Activated CD8-positive, alpha-beta memory T cell treated with anti-CD3 and anti-CD28 coated beads for 36 hours (primary cell): ENCODE results near the gene DNM3. TPM values are rescaled to one million over a fixed set of nuclear protein-coding genes. Genes with fewer than 3 reads are reported as not detected.
"Not testable (repeated sequence)": the region's sequence is repeated elsewhere in the genome, so short reads cannot be mapped to it uniquely, and the experiment has no call there.

Experiments used
- CTCF ChIA-PET: fragments of 350-600 bp; sonication (Branson Sonifier 250); formaldehyde crosslinking; loops from one replicate; lab custom pipeline; 2021; ENCODE audit warnings: antibody characterized with exemption; lab: Charles Lee
- POLR2A ChIA-PET: fragments of 350-600 bp; sonication (Branson Sonifier 250); formaldehyde crosslinking; loops from one replicate; lab custom pipeline; 2021; ENCODE audit warnings: antibody characterized with exemption; lab: Charles Lee
- total RNA-seq, 2 experiments: library from RNA; stranded (reverse); gene quantifications; one replicate each; pipeline ENCODE4 v1.2.3, GENCODE V29; 2021

The DNM3 gene
- total RNA-seq, 2 experiments from 2014 or later, result 0.57 to 0.78 TPM

DNA sequence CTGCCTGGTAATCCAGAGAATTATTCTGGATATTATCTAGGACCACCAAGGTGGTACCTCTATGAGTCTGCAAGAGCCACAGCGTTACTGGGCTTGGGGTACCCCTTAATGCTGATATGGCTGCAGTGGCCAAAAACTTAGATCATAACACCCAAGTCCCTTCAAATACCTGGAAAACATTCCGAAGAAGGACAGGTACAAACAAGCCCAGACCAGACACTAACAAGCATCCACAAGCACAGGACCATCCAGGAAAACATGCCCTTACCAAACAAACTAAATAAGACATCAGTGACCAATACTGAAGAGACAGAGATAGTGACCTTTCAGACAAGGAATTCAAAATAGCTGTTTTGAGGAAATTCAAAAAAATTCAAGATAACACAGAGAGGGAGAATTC, 582.0 kb downstream of the DNM3 start:
- CTCF ChIA-PET, result no interaction called here

DNA sequence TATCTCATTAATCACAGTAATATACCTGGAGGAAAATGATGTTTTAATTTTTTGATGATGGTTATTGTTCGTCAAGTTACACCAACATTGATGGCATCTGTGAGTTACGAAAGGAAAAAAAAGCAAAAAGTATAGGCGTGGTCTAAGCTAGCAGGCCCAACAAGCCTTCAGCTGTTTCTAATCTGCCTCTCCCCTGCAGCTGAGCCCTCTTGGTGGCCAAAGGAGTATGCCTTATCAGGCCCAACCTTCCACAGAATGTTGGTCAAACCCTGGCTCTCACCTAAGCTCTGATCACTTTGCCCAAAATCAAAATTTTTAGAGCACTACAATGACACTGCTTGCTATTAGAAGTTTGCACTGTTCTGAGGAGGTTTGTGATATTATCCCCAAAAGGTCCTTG, 584.0 kb downstream of the DNM3 start:
- ChIA-PET CTCF (no interaction called here), POLR2A (no interaction called here)

More for the DNA sequence above, 582.0 kb downstream of the DNM3 start:
- POLR2A ChIA-PET, result no interaction called here

DNA sequence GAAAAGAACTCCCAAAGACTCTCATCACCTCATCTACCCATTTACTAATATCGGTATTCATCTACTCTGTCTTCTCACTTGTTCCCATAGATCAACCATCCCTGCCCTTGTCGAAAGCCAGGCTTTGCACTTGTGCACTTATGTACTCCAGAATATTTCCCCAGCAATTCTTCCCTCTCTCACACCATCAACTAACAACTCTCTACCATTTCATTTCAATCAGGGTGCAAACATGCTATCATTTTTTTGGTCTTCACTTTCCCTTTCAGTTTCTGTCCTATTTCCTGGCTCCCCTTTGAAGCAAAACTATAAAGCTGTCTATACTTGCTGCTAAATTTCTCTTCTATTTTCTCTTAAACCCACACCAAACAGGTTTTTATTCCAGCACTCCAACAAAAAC, 585.9 kb downstream of the DNM3 start:
- ChIA-PET CTCF (interaction anchor here (1.4 to 1.9 kb wide), 2 partner anchors 10 to 424 kb away, joined by 3 to 4 read pairs; no protein-coding TSS in a partner anchor), POLR2A (no interaction called here)

DNA sequence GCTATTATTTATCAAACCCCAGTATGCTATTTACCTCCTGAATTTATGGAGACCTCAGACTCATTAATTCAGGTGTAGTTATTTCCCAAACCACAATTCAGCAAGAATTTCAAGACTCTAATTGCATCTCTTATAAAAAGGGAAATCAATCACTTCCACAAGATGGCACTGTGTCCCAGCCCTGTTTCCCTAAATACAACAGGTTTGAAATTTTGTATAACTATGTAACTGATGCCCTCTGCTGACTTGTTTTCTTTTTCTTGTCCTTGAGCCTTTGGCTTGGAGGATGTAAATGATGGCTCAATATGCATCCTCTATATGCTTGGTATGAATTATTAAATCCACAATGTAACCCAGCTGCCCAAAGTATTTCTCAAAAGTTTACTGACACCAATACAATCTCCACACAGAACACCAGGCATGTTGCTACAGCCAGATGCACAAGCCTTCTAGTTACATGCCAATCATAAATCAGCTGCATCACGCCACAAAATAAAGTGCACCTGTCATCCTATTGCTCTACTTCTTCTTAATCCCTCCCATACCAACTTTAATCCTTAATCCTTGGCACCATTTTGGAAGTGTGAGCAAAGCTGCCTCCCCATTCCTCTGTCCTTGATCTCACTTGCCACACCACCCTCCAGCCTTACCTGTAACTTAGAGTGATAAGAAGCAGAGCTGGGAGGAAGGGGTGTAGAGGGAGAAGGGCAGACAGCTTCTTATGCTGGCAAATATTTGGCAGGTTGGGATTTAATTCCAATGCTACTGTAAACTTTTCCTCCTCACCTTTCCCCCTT, 588.2 kb downstream of the DNM3 start:
- CTCF ChIA-PET, result interaction anchor here (0.6 to 1.3 kb wide), 6 partner anchors 13 to 427 kb away, joined by 3 to 4 read pairs (median 3); no protein-coding TSS in a partner anchor
- POLR2A ChIA-PET, result no interaction called here

DNA sequence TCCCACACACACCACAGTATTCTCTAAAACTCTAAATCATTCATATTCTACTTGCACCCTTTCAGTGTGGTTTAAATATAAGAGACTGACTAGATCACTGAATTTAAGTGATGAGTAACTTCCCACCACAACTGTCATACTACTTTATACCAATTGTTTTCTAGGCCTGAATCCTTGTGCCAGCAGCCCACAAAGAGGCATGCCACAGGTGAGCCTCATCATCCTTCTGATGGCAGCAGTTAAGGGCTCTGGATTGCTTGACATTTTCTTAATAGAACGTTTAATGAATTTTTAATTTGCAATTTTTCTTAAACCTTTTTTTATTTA, 588.8 kb downstream of the DNM3 start:
- ChIA-PET POLR2A (no interaction called here), CTCF (interaction anchor here (0.6 to 1.3 kb wide), 5 partner anchors 14 to 428 kb away, joined by 3 to 4 read pairs (median 3); no protein-coding TSS in a partner anchor)

DNA sequence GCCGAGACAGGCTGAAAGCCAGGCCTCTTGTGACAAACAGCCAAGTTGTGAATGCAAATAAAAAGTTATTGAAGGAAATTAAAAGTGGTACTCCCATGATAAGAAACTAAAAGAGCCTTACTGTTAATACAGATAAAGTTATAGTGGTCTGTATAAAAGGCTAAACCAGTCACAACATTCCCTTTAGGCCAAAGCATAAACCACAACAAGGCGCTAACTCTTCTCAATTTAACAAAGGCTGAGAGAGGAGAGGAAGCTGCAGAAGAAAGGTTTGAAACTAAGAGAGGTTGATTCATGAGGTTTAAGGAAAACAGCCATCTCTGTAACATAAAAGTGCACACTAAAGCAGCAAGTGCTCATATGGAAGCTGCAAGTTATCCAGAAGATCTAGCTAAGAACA, 589.9 kb downstream of the DNM3 start:
- POLR2A ChIA-PET, result no interaction called here
- CTCF ChIA-PET, result interaction anchor here (1.2 kb wide), 1 partner anchor 12 kb away, joined by 4 read pairs; the partner anchor contains the start of gene PIGC

DNA sequence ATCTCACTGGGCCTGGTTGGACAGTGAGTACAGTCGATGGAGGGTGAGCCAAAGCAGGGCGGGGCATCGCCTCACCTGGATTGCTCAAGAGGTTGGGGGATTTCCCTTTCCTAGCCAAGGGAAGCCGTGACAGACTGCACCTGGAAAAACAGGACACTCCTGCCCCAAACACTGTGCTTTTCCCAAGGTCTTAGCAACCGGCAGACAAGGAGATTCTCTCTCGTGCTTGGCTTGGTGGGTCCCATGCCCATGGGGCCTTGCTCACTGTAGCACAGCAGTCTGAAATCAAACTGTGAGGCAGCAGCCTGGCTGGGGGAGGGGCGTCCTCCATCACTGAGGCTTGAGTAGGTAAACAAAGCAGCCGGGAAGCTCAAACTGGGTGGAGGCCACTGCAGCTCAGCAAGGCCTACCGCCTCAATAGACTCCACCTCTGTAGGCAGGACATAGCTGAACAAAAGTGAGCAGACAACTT, 590.5 kb downstream of the DNM3 start:
- CTCF ChIA-PET, result interaction anchor here (1.2 kb wide), 1 partner anchor 11 kb away, joined by 4 read pairs; the partner anchor contains the start of gene PIGC
- POLR2A ChIA-PET, result interaction anchor here (0.5 kb wide), 1 partner anchor 94 kb away, joined by 4 read pairs; no protein-coding TSS in a partner anchor

DNA sequence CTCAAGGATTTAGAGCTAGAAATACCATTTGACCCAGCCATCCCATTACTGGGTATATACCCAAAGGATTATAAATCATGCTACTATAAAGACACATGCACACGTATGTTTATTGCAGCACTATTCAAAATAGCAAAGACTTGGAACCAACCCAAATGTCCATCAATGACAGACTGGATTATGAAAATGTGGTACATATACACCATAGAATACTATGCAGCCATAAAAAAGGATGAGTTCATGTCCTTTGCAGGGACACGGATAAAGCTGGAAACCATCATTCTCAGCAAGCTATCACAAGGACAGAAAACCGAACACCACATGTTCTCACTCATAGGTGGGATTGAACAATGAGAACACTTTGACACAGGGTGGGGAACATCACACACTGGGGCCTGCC, 595.9 kb downstream of the DNM3 start:
- CTCF ChIA-PET, POLR2A ChIA-PET: not testable (repeated sequence)

DNA sequence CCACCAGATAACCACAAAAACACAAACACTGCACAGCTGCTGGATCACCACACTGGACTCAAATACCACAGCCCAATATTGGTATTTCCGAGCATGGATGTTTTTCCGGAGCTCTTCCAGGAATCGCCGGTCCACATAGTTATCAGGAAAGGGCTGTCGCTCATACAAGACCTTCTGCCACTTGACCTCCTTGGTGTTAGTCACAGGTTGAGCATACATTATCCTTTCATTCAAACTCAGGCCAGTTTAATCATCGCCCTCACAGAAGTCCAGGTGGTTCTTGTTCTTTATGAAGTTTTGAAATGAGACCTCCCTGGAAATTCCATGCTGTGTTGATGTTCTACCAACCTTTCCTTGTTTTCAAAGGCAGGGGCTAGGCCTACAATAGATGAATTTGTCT, 601.1 kb downstream of the DNM3 start:
- CTCF ChIA-PET, result interaction anchor here (0.9 to 1.6 kb wide), 2 partner anchors 11 to 14 kb away, joined by 3 to 4 read pairs; no protein-coding TSS in a partner anchor
- POLR2A ChIA-PET, result no interaction called here

DNA sequence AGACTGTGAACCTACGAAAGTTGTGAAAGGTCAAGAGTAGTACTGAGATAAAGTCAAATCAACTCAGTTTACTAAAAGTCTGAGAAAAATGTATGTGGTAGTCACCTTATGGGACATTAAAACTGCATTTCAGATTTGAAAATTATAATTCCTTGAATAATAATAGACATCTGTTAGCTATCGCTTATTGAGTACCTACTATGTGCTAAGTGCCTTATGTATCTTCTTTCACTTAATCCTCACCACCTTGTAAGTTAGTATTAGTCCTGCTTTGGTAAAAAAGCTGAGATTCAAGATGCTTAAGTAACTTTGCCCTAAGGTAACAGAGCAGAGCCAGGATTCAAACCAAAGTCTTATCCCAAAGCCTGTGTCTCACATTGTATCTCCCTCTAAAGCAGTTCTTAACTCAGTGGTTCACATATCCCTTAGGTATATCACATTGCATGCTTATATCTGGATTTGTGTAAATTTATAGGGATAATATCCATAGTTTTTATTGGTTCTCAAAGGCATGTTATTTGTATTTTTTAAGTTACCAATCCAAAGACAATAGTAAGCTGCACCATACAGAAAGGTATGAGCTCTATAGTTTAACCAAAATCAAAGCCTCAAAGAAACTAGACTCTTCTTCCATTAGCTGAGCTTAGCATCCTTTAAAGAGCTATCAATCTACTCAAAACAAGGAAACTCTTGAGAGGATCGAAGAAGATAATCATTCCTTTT, 601.7 kb downstream of the DNM3 start:
- ChIA-PET POLR2A (no interaction called here), CTCF (interaction anchor here (0.6 to 1.6 kb wide), 4 partner anchors 12 to 441 kb away, joined by 3 to 4 read pairs (median 3); no protein-coding TSS in a partner anchor)

DNA sequence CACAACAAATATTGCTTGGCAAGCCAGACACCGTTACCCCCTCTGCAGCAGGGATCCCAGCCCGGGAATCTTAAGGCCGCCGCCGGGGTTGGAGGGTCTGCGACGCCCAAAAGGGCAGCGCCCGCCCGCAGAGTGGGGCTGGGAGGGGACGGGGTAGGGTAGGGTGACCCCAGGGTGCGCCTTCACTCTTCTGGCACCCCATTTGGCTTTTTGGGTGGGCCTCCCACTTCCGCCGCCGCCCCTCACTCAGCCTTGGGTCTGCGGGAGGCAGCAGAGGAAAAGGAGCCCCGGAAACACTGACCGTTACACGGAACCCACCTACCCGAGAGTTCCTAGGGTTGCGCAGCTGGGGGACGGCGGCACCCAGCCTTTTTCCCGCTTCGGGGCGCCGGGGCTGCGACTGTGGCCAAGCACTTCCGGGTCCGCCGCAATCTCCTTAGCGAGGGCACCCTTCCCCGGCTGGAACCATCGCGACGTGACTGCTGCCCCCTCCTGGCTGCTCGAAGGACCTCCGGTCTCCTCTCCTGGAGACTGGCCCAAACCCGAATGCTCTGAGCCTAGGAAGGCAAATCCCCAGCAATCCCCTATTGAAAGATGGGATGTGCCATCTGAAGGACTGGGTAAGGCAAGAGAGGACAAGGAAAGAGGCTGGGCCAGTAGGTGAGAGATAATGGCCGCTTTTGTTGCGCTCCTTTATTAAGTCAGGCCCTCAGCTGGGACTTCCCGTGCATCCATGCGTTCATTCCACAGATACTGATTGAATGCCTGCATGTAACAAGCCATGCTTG, 602.6 kb downstream of the DNM3 start, which contains the start of gene PIGC:
Gene PIGC (minus strand): TSS at position 404 of the 788 bp plus-strand sequence. CDS start 1,447 bp downstream, outside the sequence.
- ChIA-PET POLR2A (no interaction called here), CTCF (interaction anchor here (0.6 to 1.6 kb wide), 4 partner anchors 10 to 442 kb away, joined by 3 to 4 read pairs (median 3); no protein-coding TSS in a partner anchor)

DNA sequence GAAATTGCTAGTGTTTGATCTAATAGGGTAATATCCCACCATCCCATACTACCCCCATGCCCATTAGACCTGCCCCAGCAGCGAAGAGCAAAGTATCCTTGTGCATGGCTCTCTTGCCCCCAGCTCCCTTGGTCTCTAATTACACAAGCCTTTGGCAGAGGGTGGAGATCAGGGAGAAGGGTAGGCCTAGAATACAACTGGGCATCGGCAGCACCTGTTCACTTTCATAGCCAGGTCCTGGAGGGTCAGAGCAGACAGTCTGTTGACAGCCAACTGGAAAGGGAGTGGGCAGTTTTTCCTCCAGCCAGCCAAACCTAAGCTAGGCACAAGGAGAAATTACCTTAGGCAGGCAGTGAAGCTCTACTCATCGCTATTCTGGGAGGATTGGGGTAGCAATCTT, 605.2 kb downstream of the DNM3 start:
- ChIA-PET POLR2A (no interaction called here), CTCF (interaction anchor here (0.6 to 1.0 kb wide), 2 partner anchors 47 to 87 kb away, joined by 3 read pairs; no protein-coding TSS in a partner anchor)

DNA sequence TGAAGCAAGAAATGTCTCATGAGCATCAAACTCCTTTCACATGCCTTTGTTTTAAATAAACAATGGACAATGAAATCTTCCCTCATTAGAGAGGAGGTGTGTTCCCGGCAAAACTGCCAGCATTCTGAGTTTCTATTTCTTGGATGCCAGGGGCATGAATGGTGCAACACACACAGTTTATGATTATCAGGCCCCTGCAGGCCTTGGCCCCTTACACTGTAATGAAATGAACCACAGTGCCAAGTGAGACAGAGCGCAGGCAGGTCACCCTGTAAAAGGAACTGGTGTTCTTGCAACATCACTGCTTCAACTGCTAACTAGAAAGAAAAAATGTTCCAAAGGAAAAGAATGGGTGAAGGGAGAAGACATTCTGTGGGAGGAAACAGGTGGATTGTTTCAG, 606.3 kb downstream of the DNM3 start:
- ChIA-PET CTCF (no interaction called here), POLR2A (no interaction called here)

DNA sequence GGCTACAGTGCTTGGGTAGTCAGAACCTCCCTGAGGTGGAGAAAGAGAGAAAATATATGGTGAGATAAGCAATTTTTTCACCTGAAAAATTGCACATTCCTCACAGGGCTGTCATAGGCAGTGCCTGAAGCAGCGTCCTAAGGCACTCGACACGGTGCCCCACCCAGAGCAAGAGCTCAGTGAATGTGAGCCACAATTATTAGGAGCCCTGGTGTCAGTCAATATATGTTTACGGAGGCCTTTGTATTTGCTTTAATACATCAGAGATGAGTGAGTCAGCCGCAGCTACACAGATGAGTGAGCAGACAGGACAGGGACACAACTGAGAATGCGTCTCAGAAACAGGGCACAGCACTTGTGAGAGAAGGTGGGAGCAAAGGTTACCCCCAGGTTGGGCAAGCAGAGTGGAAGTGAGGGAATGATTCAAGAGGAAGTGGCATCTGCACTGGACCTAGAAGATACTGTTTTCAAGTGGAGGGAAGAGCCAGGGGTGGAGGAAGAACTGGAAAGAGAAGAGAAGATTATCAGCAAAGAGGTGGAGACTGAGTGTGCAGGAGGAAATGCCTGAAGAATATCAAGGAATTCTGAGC, 607.8 kb downstream of the DNM3 start:
- CTCF ChIA-PET, result interaction anchor here (2.3 kb wide), 1 partner anchor 278 kb away, joined by 8 read pairs; no protein-coding TSS in a partner anchor
- POLR2A ChIA-PET, result no interaction called here

DNA sequence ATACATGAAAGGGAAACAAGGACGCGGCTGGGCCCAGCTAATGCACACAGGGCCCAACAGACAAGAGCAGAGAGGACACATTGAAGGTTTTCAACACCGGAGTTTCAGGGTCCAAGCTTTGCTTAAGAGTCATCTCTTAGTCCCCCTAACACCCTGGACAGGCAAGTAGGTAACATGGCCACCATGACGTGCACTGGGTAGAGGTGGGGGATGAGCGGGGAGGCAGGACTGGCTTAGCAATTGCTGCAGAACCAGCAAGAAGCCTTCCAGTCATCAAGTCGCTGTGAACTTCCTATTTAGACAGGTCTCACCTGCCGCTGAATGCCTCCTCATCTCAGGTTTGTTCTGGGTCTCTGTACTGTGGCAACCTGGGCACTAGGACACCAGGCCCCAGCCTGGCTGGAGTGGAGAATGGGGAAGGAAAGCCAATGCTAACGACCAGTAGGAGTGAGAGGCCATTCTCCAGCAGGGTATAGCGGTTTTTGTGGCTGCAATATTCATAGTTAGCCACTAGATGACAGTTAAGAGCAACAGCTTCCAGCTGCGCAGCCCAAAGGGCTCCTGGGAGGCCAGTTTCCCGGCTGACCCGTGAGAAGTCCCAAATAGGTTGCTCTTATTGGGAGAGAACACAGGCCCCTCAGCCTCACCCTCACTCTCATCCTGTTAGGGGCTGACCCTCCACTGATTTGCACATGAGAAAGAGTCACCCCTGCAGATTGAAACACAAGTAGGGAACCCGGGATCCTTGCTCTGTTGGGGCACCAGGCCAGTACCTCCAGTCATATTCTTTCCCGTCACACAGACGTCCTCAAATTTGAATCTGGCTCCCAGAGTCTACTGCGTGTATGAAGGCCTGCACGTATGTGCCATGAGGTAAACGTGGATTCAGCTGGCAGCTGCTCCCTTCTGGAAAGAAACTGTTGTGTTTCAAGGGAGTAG, 608.6 kb downstream of the DNM3 start:
- ChIA-PET CTCF (interaction anchor here (0.6 to 2.3 kb wide), 3 partner anchors 10 to 352 kb away, joined by 3 to 8 read pairs (median 4); no protein-coding TSS in a partner anchor), POLR2A (no interaction called here)

DNA sequence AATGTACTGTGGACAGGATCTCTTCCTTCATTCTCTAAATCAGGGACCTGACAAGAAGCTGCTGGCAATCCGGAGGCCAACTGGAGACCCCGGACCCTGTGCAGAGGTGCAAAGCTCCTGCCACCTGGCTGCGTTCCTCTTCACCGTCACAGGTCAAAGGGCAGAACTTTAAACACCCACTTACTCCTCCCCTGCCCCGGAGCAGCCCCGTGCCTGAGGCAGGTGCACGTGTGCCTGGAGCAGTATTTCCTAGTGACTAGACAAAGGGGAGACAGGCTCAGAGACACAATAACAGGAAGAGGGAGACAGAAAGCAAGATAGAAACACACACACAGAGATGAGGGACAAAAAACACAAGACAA, 609.2 kb downstream of the DNM3 start:
- CTCF ChIA-PET, result interaction anchor here (0.6 to 2.3 kb wide), 4 partner anchors 11 to 353 kb away, joined by 3 to 8 read pairs (median 4); no protein-coding TSS in a partner anchor
- POLR2A ChIA-PET, result no interaction called here

DNA sequence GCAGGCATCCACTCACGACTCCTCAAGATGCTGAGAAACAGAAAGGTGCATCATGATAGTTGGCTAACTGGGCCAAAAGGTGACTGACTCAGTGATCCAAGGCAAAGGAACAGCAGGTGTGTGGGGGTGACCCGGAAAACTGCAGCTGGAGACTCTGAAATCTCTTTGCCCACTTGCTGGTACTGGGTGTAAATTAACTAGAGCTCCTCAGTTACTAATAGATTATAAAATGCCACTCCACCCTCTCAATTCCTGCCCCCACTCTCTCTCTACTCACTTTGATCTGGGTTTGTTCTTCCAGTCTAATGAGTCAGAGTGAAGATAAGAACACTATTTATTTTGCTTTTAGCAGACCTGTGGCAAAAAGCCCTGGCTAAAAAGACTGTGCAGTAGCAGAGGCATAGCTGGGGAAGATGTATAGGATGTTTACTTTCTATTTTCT, 609.7 kb downstream of the DNM3 start:
- CTCF ChIA-PET, result interaction anchor here (0.6 to 2.3 kb wide), 4 partner anchors 11 to 276 kb away, joined by 3 to 8 read pairs (median 4); no protein-coding TSS in a partner anchor
- POLR2A ChIA-PET, result interaction anchor here (0.7 kb wide), 1 partner anchor 395 kb away, joined by 4 read pairs; no protein-coding TSS in a partner anchor
